ENCODE results near the gene NPTN.

GRCh38 chr15:73679180-73679579, 46.0 kb upstream of the NPTN start:
- no peak for TF ChIP-seq POLR2A (IDR thresholded peaks at IDR 0.05)
- no peak for TF ChIP-seq CTCF (IDR thresholded peaks at IDR 0.05)
